Activated CD4-positive, CD25-positive, alpha-beta regulatory T cell treated with anti-CD3 and anti-CD28 coated beads, Interleukin-2, amount 50 U/mL, for 72 hours (primary cell): ENCODE results near the gene ZSCAN20.
A peak's percentile ranks its signal among the peaks of the same experiment; 100 is the strongest.

ENCODE experiments used
- DNase-seq: peaks from one replicate; pipeline ENCODE4 v3.0.0; 2021

Gene ZSCAN20

DNA sequence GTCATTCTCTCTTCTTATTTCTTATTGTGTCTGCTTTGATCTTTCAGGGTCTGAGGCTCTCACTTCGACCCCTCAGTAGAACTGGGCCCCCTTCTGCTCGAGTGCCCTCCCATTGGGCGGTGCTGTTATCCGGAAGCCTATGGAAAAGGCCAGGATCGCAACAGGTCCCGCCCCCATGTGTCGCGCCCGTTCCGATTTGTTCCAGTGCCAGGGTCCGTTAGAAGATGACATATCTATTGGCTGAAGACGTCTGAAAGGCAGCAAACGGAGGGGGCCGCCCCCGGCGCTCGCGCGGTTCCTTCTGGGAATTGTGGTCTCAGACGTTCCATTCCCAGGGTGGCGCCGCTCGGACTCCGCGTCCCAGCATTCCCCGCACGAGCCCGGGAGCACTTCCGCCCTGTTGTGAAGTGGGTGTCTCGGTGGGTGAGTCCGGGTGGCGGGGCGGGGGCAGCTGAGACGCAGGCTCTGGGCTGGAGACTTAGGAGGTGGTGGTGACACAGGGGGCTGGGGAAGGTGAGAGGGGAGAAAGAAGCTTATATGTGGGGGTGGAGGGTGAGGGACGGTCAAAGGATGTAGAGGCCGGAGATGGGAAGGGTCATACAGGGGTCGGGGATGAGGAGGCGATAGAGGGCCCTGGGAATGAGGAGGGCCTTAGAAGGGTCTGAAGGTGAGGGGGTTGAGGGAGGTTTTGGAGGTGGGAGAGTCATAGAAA lies at the start of gene ZSCAN20:
ZSCAN20 (plus strand) TSS at position 377 of the 712 bp plus-strand sequence. CDS start 6,644 bp downstream, outside the sequence.
- DNase-seq, result peak; percentile 80

DNA sequence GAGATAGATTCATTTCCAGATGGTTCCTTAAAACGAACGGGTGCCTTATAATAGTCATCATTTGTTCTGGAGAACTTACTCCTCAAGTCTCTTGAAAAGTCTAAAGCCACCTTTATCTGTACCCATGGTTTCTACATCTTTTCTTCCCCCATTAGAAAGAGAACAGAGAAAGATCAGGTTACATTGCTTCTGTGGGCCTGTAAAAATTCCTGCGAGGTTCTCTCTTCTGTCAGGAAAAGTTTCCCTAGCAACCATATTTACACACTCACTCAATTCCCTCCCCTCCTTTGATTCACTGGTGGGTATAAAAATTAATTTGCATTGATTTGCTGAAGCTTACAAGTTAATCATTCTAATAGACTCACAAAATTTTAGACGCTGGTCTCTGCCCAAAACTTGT lies 48.2 kb upstream of the ZSCAN20 start:
- DNase-seq, result no peak

DNA sequence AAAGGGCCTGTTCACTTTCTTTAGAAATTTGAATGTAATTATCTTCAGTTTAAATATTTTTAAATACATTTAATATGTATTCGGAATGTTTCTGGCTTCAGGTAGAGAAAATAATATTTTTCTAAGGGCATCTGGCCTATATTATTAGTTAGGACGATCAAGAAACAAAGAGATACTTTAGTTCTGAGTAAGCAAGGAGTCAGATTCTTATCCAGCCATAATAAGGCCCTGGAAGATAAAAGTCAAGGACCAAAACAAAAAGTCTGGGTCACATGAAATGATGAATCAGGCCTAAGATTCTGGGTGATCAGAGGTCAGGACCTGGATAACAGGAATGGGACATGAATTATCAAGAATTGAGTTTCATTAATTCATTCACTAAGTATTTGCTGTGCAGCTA lies 47.8 kb upstream of the ZSCAN20 start:
- DNase-seq, result no peak

DNA sequence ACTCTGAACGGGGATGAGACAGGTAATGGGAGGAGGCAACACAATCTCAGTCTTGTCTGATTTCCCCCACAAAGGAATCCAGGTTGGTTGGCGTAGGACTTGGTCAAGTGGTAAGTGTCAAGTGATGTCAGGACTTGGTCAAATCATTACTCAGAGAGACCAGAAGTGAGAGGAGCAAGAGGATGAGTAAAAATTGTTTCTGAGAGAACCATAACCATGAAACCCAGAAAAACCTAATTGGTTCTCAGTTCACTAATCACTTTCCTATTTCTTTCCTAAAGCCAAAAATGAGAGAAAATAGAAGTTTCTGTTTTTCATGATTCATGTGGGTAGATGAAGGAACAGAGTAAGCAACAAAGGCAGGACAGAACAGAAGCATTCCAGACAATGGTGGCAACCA lies 46.5 kb upstream of the ZSCAN20 start:
- no peak for DNase-seq

DNA sequence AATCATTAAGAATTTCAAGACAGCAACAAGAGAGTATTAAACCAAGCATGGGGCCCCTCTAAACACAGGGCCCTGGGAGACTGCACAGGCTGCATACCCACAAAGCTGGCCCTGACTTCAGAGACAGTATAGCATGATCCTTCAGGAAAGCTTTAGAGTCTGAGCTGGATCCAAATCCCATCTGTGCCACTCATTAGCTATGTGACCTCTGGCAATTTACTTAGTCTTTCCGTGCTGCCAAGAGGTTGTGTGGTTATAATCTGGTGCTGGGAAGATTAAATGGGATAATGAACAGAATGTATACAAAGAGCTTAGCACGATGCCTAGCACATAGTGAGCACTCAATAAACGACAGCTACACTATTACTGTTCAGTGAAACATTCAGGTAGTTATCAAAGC lies 45.5 kb upstream of the ZSCAN20 start:
- DNase-seq, result no peak

DNA sequence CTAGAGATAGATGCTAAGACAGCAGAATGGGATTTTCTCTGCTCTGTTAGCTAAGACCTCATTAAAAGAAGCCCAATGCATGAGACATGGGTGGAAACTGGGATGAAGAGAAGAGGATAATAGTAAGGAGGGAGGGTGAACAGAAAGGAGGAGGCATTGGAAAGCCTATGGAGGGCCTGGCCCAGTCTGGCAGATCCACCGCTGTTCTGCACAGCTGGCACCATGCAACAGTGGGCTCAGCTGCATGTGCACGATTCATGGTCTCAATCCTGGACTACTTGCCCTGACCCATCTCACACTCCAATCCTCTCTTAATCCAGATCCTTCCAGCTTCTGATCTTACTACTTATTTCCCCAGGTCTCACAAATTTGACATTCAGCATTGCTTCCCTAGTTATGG lies 43.8 kb upstream of the ZSCAN20 start:
- DNase-seq, result no peak

DNA sequence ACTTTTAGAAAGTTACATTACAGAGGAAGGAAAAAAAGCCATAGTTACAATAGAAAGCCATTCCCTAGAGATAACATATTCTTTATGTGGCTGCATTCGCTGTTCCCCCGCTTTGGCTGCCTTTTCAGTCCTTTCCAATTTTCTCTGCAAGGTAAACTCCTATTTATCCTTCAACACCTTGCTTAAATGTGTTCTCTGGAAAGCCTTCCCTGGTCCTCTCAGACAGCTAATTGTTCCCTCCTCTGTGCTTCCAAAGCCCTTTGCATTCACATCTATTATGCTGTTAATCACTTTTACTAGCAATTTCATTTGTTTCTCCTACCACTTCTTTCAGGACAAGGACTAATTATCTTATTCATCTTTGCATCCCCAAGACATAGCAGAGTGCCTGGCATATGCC lies 43.1 kb upstream of the ZSCAN20 start:
- DNase-seq, result no peak

DNA sequence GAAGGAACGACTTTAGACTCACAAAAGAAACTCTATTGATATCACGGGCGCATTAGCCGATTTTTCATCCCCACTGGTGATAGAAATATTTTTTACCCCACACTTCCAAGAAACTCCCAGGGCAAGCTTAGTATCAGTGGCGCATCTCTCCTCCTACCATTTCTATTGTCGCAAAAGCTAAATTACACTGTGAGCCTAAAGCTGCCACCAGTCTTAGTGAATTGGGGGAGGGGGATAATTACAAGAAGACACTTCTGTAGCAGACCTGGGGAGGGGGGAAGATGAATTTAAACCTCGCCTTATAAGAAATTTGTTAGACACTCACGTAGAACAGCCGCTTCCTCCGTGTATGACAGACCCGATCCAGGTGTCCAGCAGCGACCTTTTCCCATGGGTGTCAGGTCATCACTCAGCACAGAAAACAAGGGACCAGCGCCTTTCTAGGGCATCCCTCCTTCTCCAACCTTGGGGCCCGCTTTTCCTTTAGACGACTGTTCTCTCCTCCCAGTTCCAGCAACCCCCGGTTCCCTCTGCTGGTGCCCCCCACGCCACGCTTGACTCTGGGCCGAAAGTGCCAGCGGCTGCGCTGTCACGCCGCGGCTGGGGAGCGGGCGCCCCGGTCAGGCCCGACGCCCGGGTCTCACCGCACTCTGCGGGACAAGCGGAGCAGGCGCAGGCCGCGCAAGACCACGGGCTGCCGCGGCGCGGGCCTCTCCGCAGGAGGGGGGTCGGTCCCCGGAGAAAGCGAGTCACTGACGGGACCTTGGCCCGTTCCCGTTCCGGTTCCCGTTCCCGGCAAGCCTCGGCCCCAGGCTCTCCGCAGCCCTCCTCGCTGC lies 42.4 kb upstream of the ZSCAN20 start:
- peak; percentile 33 for DNase-seq

DNA sequence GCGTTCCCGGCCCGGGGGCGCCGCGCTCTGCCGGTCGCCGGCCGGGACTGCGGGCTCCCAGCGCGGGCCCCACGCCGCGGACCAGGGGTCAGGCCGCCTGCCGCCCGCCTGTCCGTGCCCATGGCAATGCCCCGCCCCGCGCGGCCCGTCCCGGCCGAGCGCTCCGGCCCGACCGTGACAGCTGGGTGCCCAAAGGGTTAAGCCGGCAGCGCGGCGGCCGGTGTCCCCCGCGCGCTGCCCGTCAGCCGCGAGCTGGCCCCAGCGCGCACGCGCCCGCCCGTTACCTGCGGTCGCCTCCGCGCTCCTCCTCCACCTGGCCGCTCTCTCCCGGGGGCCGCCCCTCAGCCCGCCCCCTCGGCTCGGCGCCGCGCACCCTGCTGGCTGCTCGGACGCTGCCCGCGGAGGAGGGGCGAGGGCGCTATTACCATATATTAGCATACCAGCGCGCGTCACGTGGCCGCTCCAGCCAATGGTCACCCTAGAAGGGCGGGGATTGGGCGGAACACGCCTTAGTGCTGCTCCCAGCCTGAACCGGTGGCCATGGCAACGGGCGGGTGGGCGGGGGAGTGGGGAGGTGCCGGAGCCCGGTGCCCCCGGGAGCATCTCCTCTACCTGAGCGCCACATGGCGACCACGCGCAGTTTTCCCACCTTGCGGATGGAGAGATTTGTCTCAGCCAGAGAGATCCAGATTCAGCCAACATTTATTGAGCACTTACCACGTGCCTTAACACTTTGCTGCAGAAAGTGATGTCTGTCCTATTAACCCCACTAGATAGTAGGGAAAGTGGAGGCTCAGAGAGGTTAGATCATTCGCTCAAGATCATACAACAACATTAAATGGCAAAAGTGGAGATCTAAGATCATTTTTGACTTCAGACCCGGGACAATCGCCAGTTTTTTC lies 41.5 kb upstream of the ZSCAN20 start, which contains the start of gene PHC2:
PHC2 (minus strand) TSS at position 404 of the 902 bp plus-strand sequence. CDS start 55,556 bp downstream, outside the sequence.
- peak; percentile 89 for DNase-seq

DNA sequence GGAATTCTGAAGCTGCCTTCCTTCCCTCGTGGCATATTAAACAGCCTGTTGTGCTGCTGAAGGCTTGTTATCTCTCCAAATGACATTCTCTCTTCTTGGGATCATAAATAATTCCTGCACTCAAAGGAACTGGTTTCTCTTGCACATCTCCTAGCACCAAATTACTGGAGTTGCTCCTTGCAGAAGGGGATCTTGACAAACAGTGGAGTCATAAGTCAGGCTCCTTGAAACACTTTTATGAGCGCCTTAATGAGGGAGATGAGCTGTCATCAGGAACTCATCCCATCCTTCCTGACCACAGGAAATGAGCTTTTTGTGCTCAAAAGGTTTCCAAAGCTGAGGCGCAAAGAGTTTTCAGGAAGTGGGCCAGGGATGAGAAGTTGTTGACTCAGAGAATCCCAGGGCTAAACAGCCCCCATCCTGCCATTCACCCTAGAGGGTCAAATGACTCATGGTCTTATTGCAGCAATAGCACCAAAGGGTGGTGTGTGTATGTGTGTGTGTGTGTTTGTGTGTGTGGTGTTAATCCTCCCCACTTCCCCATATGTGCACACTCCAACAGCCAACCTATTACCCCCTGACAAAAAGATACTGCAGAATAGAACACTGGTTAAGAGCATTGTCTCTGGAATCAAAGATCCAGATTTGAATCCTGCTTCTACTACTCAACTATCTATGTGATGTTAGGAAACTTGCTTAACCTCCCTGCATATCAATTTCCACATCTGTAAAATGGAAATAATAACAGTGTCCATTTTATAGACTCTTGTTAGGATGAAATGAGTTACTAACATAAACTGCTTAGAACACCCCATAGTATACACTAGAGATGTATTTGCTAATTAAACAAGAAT lies 38.7 kb upstream of the ZSCAN20 start:
- DNase-seq, result no peak

DNA sequence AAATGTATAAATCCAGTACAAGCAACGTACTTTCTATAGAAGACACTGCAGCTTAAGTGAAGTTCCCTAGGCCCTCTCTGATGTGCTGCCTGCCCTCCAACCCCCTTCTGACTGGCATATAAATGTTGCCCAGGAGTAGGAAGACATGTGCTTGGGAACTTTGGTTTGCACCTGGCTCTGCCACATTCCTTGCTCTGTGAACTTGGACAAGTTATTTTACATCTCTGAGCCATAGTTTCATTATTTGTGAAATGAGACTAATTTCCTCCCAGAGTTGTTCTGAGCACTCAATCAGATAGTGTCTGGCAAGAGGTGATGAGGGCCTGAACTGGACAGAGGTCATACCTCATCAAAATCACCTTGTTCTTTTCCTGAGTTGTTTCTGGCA lies 38.1 kb upstream of the ZSCAN20 start:
- no peak for DNase-seq

DNA sequence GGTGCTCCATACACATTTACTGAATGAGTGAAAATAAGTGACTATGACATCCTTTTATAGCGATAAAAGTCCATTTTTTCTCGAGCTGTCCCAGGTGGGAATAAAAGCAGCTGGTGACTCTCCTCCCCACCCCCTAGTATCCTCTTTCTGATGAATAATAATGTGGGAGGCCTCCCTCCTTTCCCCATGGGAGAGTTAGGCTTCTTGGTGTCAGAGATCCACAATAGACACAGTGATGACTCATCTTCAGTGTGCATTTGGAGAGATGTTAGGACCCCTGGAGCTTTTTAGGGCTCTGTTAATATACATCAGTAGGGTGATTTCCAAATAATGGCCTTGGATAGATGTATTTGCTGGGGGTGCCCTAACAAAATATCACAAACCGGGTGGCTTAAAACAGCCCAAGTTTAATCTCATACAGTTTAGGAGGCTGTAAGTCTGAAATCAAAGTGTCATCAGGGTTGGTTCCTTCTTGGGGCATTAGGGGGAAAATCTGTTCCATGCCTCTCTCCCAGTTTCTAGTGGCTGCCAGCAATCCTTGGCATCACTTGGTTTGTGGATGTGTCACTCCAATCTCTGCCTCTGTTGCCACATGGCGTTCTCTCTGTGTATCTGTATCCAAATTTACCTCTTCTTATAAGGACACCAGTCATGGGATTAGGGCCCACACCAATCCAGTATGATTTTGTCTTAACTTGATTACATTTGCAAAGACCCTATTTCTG lies 37.2 kb upstream of the ZSCAN20 start:
- no peak for DNase-seq

DNA sequence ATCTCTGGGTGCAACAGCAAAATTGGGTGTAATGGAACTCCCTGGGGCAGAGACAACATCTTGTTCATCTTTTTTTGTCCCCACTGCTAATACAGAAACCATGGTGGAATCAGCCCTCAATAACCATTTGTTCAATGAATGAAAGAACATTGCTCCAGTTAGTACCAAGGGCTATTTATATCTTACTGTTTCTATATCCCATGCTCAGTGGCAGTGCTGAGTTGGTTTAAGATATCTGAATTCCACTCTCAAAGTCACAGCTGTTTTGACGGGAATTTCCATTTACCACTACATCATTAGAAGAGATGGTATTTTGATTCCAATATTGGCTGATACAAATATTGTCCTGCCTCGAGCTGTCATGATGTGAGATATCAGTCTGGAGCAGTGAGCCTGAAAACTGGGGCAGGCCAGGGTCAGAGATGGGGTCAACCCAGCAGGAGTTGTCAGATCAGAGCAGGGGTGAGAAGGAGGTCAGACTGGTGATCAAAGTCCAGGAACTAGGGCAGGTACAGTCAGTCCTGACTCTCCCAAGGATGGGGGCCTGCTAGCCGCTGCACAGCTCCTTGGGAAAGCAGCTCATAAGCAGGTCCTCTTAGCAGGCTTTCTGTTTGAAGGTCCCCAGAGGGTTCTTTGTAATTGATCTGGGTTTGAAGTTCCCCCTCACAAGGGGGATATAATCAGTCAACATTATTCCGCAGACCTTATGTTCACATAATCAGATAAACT lies 35.7 kb upstream of the ZSCAN20 start:
- no peak for DNase-seq

DNA sequence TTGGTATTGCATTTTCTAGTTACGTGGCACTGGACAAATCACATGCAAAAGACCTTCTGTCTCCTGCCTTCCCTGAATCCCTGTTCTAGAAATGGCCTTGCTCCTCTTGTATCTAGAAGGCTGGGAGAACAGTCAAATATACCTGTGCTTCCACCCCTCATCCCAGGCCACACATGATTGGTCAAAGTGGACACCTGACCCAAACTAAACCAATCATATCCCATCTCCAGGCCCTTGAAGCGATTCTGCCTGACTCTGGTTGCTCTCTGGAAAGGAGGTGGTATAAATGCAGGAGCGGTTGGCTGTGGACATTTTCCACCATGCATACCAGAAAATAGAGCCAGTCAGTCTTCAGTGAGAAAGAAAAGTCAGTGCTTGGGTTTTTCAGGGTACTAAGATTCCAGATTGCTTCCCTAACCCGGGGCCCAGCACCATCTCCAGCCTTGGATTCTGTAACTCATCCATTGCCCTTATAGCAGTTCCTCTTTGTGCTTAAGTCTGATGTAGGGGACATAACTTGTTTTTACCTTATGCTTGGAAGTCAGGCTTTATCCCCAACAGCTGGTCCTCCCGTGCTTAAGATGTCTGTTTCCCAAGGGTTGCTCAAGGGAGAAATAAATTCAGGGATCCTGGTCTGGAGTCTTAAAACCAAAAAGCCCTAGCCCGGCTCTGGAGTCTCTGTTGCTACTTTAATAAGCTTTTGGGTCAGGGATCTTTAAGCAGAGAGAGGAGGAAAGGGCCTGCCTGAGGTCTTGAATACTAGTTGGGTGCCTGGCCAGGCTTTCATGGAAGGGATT lies 33.9 kb upstream of the ZSCAN20 start:
- DNase-seq, result no peak

DNA sequence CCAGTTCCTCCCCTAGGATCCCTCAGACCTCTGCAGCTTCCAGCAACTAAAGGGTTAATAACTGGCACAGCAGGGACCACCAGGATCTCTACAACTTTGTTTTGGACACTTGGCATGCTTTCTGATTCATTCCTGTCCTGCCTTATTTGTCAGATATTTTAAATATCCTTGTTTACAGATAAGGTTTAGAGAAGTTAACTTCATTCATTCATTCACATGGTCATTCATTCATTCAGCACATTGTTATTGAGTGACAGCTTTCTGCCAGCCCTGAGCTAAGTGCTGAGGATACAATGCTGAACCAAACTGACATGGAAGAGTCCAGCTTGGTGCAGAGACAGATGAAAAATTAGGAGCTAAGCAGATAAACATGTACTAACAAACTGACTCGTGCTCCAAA lies 32.8 kb upstream of the ZSCAN20 start:
- DNase-seq, result no peak

DNA sequence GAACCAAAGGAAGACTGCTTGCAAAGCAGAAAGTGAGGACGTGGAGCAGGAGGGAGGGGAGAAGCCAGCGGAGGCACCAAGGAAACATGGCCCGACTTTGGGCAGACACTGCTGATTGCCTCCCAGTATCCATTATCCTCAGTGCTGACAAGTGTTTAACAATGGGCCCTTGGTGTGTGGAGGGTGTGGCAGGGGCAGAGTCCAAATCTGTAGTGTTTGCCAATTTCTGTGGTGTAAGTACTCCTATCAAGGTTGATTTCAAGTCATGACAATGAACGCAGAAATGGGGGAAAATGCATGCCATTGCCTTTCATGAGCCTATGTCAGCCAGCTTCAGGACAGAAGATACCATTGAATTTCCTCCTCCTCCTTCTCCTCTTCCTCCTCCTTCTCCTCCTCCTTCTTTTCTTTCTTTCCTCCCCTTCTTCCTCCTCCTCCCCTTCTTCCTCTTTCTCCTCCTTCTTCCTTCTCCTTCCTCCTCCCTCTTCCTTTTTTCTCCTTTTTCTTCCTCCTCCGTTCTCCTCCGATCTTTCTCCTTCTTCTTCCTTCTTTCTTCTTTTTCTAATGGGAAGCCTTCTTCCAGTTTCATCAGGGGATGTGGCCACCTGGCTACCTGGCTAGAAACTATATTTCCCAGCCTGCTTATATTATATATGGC lies 31.2 kb upstream of the ZSCAN20 start:
- no peak for DNase-seq

DNA sequence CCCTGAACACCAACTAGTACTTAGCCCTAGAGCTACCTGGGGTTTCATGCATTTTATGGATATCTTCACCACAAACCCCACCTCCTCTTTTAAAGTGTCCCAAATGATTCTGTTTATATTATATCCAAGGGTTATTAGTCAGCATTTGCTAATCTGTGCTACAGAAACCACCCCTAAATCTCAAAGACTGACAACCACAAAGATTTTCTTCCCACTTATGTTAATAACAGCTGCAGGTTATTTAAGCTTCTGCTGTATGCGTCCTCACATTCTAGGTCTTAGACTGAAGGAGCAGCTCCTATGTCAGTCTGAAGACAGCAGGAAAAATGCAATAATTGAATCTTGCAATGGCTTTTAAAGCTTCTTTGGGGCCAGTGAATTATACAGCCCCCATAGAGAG lies 30.3 kb upstream of the ZSCAN20 start:
- no peak for DNase-seq

DNA sequence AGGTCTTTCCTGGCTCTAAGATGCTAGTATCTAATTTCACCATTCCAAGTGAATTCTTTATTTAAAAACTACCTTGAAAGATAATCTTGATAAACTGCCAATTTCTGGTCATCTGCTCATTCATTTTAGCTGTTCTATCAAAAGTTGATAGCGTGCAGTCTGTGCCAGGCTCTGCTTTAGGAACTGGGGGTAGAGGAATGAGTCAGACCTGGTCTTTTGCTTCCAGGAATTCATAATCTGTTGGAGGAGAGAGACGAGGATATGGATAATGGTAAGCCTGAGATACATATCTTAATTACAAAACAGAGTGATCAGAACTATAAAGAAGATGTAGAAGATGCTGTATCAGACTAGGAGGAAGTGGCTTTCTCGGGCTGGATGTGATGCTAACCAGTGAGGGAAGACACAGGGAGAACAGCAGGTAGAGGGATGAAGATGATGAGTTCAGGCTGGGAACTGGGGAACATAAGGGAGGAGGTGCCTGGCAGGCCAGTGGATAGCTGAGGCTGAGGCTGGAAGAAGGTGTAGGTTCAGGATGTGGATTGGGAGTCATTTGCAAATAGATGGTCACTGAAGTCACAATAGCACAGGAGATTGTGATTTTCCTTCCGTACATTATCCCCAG lies 29.3 kb upstream of the ZSCAN20 start:
- no peak for DNase-seq

DNA sequence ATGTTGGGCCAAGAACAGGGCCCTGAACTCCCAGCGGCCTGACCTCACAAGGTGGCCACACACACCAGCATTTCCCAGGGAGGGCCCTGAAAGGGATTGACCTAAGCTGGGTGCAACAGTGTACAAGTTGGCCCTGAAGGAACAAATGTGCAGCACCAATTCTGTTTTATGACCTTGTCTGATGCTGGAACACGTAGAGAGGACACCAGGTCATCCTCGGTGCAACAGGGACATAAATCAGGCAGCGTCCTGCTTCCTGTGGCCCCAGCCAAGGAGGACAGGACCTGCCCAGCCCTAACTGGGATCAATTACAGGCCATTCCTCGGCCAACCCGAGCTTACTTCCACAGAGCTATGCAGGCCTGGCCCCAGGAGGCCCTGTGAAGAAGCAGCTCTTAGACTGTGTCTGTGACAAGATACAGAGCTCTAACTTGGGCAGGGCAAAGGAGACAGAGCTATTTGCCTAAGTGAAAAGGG lies 28.7 kb upstream of the ZSCAN20 start:
- no peak for DNase-seq
